Ectodermal cell (in vitro differentiated cells): ENCODE measurements around the gene STYXL1. TPM values are rescaled to one million over a fixed set of nuclear protein-coding genes. Genes with fewer than 3 reads are reported as not detected.
"Not testable (repeated sequence)": the region's sequence is repeated elsewhere in the genome, so short reads cannot be mapped to it uniquely, and the experiment has no call there.

Source experiments
- H3K27ac ChIP-seq: 2 replicates; pipeline ENCODE4 v1.7.0; 2013; ENCODE audit warnings: mild to moderate bottlenecking, low read depth, low read length; ENCODE audit not compliant: insufficient read depth, poor library complexity, severe bottlenecking
- H3K27me3 ChIP-seq: 2 replicates; pipeline ENCODE4 v1.7.0; 2013; ENCODE audit warnings: mild to moderate bottlenecking, low read length; ENCODE audit not compliant: insufficient read depth, control insufficient read depth, poor library complexity, severe bottlenecking
- H3K36me3 ChIP-seq: one replicate; pipeline ENCODE4 v1.7.0; 2013; ENCODE audit warnings: low read length; ENCODE audit not compliant: control insufficient read depth, insufficient read depth
- H3K4me1 ChIP-seq: one replicate; pipeline ENCODE4 v1.7.0; 2013; ENCODE audit warnings: low read length; ENCODE audit not compliant: control insufficient read depth, insufficient read depth
- H3K4me3 ChIP-seq: 2 replicates; pipeline ENCODE4 v1.7.0; 2013; ENCODE audit warnings: low read depth, low read length, control low read depth; ENCODE audit not compliant: insufficient read depth
- H3K9me3 ChIP-seq: 2 replicates; pipeline ENCODE4 v1.7.0; 2013; ENCODE audit warnings: mild to moderate bottlenecking, low read length, moderate library complexity; ENCODE audit not compliant: control insufficient read depth
- WGBS, 2 experiments: methylation state at CpG; one replicate each; pipeline ENCODE4 v1.1.7; 2013; ENCODE audit warnings: missing lambda C conversion rate in 2 of 2; 5-methylcytosine and 5-hydroxymethylcytosine counted together
- polyA plus RNA-seq, 4 experiments: library from polyadenylated mRNA; stranded (reverse); fragments of 50-300 nt; gene quantifications; one replicate each; pipeline ENCODE4 v1.2.3, GENCODE V29; 2013

Gene STYXL1, protein sequence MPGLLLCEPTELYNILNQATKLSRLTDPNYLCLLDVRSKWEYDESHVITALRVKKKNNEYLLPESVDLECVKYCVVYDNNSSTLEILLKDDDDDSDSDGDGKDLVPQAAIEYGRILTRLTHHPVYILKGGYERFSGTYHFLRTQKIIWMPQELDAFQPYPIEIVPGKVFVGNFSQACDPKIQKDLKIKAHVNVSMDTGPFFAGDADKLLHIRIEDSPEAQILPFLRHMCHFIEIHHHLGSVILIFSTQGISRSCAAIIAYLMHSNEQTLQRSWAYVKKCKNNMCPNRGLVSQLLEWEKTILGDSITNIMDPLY
- polyA plus RNA-seq (2013, experiment 1 of 4): 49.5 TPM
- polyA plus RNA-seq (2013, experiment 2 of 4): 48.8 TPM
- 38.8 TPM for polyA plus RNA-seq (2013, experiment 3 of 4)
- 45.1 TPM for polyA plus RNA-seq (2013, experiment 4 of 4)

DNA sequence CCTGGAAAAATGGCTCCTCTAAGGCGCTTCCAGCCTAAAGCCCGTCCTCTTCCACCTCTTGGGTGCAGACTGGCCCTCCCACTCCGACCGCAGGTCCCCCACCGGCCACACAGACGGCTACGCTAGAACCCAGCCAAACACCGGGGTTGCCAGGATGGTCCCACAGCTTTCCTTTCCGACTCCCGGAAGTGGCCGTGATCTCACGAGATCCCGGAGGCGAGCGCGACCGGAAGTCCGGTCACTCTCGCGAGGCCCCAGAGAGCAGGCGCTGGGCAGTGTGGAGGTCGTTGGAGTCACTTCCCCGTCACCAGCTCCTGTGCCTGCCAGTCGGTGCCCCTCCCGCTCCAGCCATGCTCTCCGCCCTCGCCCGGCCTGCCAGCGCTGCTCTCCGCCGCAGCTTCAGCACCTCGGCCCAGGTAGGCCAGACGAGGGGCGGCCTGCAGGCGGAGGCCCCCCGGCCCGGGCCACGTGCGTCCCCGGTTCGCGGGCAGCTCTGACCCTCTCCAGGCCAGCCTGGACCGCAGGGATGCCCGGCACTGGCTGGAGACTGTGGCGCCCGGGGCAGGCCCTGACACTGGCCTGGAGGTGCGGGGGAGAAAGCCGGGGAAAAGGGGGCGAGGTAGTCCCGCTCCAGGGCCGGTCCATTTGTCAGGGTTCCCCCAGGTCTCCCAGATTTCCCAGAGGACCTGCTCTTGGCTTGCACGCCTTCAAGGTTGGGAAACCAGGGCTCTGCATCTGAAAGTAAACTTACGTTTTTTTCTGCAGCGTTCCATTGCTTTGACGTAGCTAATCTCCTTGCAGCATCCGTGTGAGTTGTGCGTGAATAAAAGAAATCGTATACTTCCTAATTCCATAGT lies at the start of gene STYXL1, which contains the start of gene MDH2:
Gene STYXL1 (minus strand): TSS at position 190 of the 857 bp plus-strand sequence. CDS start 17,477 bp downstream, outside the sequence.
Gene MDH2 (plus strand): TSS at position 296 of the 857 bp plus-strand sequence. CDS start 55 bp downstream, at position 351.
- Histone ChIP-seq H3K27me3 (no peaks in the 10 kb centered on the region), H3K4me1 (peaks cover 6% of the 10 kb centered on the region), H3K4me3 (peak within 1 kb of the TSS; percentile 98), H3K27ac (peak within 1 kb of the TSS; percentile 84), H3K9me3 (no peaks in the 10 kb centered on the region), H3K36me3 (no peaks in the 10 kb centered on the region)
- 0% methylated on average over 58 of the region's 58 CpGs for WGBS, 2 experiments

DNA sequence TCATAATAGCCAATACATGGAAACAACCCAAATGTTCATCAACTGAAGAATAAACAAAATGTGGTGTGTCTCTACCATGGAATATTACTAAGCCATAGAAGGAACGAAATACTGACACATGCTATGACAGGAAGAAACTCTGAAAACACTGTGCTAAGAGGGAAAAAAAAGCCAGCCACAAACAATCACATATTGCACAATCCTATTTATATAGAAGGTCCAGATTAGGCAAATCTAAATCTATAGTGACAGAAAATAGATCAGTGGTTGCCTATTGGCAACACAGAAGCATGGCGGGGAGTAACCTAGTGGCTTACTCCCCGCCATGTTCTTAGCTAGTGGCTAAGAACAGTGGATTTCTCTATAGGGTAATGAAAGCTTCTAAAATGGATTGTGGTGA lies 48.1 kb upstream of the STYXL1 start:
- H3K36me3 ChIP-seq: no peaks in the 10 kb centered on the region
- no peaks in the 10 kb centered on the region for H3K9me3 ChIP-seq
- H3K4me1 ChIP-seq: no peaks in the 10 kb centered on the region
- no peak overlapping the region for H3K4me3 ChIP-seq
- no peak overlapping the region for H3K27ac ChIP-seq
- 93 to 98% methylated on average over 3 of the region's 3 CpGs for WGBS, 2 experiments
- no peaks in the 10 kb centered on the region for H3K27me3 ChIP-seq

DNA sequence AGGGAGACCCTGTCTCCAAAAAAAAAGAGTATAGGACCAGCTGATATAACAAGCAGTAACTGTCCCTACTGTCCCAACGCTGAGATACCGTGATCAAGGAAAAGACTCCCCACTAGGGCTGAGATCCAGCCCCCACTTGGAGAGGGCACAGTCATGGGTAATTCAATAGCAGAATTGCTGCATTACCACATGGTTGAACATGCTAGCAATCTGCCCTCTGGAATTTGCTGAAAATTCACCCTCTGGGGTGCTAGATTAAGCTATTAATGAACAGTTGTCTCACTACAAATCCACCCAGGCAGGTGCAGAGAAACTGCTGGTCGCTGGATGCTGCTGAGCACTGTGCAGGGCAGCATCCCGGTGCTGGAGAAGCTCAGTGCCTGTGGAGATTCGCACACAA lies 46.5 kb upstream of the STYXL1 start:
- H3K27ac ChIP-seq, H3K27me3 ChIP-seq: not testable (repeated sequence)
- WGBS, 2 experiments: 91 to 97% methylated on average over 5 of the region's 5 CpGs

DNA sequence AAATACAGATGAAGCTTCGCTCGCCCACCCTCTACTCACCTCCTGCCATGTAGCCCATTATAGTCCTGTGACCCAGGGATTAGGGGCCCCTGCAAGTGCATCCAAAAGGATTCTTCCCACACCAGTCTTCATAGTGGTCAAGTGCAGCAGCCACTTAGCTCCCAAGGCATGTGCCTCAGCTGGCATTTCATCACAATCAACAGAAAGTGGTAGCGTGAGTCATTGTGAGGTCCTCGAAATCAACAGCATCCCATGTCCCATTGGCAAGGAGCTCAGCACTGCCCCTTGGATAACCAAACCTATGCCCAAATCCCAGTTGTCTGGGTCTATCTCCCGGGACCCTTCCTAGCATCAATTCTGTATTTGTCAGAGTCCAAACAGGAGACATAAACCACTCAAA lies 45.7 kb upstream of the STYXL1 start:
- not testable (repeated sequence) for H3K27ac ChIP-seq, H3K9me3 ChIP-seq, H3K4me3 ChIP-seq, H3K36me3 ChIP-seq, H3K27me3 ChIP-seq, H3K4me1 ChIP-seq
- 87 to 93% methylated on average over 5 of the region's 5 CpGs for WGBS, 2 experiments

More for the DNA sequence above, 46.5 kb upstream of the STYXL1 start:
- H3K36me3 ChIP-seq, H3K9me3 ChIP-seq, H3K4me3 ChIP-seq, H3K4me1 ChIP-seq: not testable (repeated sequence)

DNA sequence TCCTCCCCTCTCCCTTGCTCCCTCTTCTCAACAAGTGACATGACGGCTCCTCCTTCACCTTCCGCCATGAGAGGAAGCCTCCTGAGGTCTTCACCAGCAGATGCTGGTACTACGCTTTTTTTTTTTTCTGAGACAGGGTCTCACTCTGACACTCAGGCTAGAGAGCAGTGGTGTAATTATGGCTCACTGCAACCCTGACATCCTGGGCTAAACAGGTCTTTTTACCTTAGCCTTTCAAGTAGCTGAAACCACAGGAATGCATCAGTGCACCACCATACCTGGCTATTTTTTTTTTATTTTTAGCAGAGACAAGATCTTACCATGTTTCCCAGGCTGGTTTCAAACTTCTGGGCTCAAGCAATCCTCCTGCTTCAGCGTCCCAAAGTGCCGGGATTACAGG lies 43.7 kb upstream of the STYXL1 start:
- H3K27ac ChIP-seq: no peak overlapping the region
- no peaks in the 10 kb centered on the region for H3K9me3 ChIP-seq
- no peak overlapping the region for H3K4me3 ChIP-seq
- WGBS, 2 experiments: 84 to 94% methylated on average over 5 of the region's 5 CpGs
- no peaks in the 10 kb centered on the region for H3K4me1 ChIP-seq
- no peaks in the 10 kb centered on the region for H3K27me3 ChIP-seq
- H3K36me3 ChIP-seq: no peaks in the 10 kb centered on the region

DNA sequence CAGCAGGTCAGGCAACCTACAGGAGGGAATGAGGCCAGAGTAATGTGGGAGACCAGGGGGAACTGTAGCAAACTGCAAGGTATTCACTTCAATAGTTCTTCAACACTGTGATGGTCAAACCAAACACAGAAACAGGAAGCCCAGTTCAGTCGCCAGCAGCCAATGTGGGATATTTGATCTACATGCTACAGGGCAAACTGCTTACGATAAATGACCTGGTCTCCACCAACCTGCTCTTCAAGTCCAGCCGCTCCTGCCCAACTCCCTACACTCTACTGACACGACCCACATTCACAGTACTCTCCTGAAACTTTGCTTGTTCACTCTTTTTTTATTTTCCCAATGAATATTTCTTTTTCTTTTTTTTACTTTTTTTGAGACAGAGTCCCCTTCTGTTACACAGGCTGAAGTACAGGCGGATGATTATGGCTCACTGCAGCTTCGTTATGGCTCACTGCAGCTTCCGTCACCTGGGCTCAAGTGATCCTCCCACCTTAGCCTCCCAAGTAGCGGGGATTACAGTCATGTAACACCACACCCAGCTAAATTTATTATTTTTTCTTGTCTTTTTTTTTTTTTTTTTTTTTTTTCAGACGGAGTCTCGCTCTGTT lies 42.2 kb upstream of the STYXL1 start:
- H3K9me3 ChIP-seq: no peaks in the 10 kb centered on the region
- no peaks in the 10 kb centered on the region for H3K4me1 ChIP-seq
- no peak overlapping the region for H3K4me3 ChIP-seq
- H3K27me3 ChIP-seq: no peaks in the 10 kb centered on the region
- H3K36me3 ChIP-seq: no peaks in the 10 kb centered on the region
- WGBS, 2 experiments: 91 to 93% methylated on average over 8 to 10 of the region's 10 CpGs
- H3K27ac ChIP-seq: no peak overlapping the region

DNA sequence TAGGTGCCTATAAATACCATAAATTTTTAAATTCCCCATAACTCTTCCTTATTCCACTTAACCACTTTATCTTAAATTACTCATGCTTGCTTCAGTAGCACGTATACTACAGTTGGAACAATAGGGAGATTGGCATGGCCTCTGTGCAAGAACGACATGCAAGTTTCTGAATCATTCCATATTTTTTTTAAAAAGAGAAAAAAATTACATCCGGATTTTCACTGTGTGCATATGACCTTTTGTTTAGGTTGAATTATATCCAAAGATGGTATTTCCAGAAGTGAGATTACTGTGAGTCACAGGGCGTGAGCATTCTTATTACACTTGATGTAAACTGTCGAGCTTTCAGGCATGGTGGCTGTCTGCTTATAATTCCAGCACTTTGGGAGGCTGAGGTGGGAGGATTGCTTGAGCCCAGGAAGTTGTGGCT lies 39.6 kb upstream of the STYXL1 start:
- H3K27ac ChIP-seq, H3K4me1 ChIP-seq, H3K9me3 ChIP-seq, H3K27me3 ChIP-seq, H3K36me3 ChIP-seq, H3K4me3 ChIP-seq: not testable (repeated sequence)
- 94% methylated on average over 4 to 5 of the region's 5 CpGs for WGBS, 2 experiments

DNA sequence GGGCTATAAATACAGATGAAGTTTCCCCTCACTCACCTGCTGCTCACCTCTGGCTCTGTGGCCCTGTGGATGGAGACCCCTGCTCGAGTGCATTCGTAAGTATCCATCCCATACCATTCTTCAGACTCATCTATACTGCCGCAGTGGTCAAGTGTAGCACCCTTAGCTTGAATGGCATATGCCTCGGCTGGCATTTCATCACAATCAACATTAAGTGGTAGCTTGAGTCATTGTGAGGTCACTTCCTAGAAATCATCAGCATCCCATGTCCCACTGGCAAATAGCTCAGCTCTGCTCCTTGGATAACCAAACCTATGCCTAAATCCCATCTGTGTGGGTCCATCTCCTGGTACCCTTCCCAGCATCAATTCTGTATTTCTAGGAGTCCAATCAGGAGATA lies 38.3 kb upstream of the STYXL1 start:
- Histone ChIP-seq H3K4me1 (no peaks in the 10 kb centered on the region), H3K27ac (no peak overlapping the region), H3K27me3 (no peaks in the 10 kb centered on the region), H3K9me3 (no peaks in the 10 kb centered on the region), H3K36me3 (no peaks in the 10 kb centered on the region), H3K4me3 (no peak overlapping the region)
- WGBS, 2 experiments: 94 to 96% methylated on average over 4 of the region's 4 CpGs

DNA sequence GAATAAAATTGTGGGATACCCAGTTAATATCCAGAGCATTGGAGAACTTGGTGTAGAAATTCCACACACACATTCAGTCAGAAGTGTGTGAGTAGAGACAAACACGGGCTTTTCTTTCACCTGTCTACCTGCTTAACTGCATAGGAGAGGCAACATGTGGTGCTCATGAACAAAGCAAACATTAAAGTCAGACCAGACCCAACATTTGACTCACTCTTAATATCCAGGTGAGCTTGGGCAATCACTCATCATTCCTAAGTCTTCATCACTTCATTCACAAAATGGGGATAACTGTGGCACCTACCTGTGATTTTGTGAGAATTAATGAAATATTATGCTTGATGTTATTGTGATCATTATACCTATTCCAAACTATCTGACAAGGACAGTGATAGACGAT lies 36.3 kb upstream of the STYXL1 start:
- not testable (repeated sequence) for H3K27ac ChIP-seq, H3K9me3 ChIP-seq, H3K4me3 ChIP-seq, H3K36me3 ChIP-seq, H3K27me3 ChIP-seq, H3K4me1 ChIP-seq
- WGBS, 2 experiments: 93% methylated on average over 2 of the region's 2 CpGs

DNA sequence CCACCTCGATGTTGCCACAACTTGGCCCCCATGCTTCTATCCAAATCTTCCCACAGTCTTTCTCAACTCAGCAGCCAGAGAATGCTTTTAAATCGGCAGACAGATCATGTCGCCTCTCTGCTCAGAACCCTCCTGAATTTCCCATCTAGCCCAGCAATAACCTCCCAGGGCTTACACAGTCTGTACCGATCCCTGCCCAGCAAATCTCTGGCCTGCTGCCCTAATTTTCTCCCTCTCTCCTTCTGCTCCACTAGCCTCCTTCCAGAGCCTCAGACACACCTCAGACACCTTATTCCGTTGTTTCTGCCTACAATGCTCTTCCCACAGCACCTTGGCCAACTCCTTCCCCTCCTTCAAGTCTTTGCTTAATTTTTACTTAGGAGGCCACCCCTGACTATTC lies 32.4 kb upstream of the STYXL1 start:
- no peaks in the 10 kb centered on the region for H3K9me3 ChIP-seq
- H3K4me1 ChIP-seq: no peaks in the 10 kb centered on the region
- H3K4me3 ChIP-seq: no peak overlapping the region
- H3K36me3 ChIP-seq: no peaks in the 10 kb centered on the region
- WGBS, 2 experiments: 93 to 94% methylated on average over 5 of the region's 5 CpGs
- no peak overlapping the region for H3K27ac ChIP-seq
- H3K27me3 ChIP-seq: no peaks in the 10 kb centered on the region
